T-helper 1 cell treated with Interleukin-12 subunit alpha and Interleukin-12 subunit beta and Interleukin-4 antibody, amounts not matched to agents 30 μg/mL and 1 μg/mL, for 36 hours (primary cell): ENCODE results near the gene IRS1.

Experiments
- H3K27ac Mint-ChIP-seq: one replicate; pipeline ENCODE4 v1.8.0; 2021; ENCODE audit warnings: mild to moderate bottlenecking, mixed read lengths
- H3K27me3 Mint-ChIP-seq: one replicate; pipeline ENCODE4 v1.8.0; 2021; ENCODE audit warnings: low read depth, mixed read lengths
- H3K36me3 Mint-ChIP-seq: one replicate; pipeline ENCODE4 v1.8.0; 2021; ENCODE audit warnings: low read depth, mixed read lengths
- H3K4me1 Mint-ChIP-seq: one replicate; pipeline ENCODE4 v1.8.0; 2021; ENCODE audit warnings: low read depth, mixed read lengths
- H3K4me3 Mint-ChIP-seq: one replicate; pipeline ENCODE4 v1.8.0; 2021; ENCODE audit warnings: mild to moderate bottlenecking, moderate library complexity, mixed read lengths
- H3K9me3 Mint-ChIP-seq: one replicate; pipeline ENCODE4 v1.8.0; 2021; ENCODE audit warnings: mixed read lengths

IRS1 gene

DNA sequence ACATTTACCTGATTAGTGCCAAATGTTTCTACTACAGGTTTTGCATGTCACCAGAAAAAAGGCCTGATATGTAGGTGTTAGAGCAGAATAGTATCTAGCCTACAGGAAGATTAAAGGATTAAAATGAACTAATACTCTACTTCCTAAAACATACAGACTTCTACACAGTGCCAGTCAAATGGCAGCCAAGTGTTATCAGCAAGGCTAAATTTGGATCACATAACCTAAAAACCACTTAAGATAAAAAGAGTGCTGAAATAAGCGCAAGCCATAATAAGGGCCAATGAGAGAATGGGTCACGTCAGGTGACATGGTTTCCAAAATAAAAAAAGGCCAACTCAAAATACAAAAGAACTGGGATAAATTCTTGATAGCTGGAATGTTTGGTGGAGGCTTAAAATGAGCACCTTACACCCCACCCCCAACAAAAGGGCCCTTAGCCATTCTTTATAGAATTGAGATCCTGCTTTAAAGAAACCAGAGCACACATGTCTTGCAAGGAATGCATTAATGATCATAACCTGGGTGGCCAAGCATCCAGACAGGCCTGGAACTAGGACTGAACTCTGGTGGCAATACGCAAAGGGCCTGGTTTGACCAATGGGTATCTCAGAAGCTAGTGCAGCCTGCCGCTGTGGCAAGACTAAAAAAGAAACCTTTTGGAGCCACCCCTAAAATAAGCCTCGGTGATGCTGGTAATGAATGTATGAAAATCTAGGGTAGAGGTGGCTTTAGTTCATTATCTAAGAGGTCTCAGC is 32.4 kb downstream of the IRS1 start:
- no peak overlapping the region for H3K27ac Mint-ChIP-seq
- H3K4me3 Mint-ChIP-seq: no peak overlapping the region
- H3K36me3 Mint-ChIP-seq: peaks cover 17% of the 10 kb centered on the region

DNA sequence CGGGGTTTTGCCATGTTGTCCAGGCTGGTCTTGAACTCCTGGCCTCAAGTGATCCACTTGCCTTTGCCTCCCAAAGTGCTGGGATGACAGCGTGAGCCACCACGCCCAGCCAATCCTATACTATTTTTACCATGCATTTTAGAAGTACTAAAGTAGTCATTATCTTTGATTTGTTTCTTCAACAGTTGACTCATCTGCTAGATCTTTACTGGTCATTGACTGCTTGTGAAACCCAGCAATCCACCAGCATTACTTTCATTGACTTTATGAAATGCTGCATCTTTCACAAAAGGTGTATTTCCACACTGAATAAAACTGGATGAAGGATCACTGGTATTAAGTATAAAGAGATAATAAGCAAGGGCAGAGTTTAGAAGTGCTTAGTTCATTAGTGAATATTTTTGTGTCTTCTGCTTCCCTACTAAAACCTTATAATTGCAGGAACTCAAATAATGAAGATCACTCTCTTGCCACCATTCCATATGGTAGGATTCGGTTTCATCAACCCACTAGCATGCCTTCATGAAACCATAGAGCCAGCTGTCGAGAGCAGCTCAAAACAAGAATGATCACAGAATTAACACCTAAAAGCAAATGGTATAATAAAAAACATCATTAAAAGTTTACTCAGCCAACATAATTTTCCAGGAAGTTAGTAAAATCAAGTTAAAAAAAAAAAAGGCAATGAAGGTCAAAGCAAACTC is 33.1 kb downstream of the IRS1 start:
- Mint-ChIP-seq H3K27me3 (no peaks in the 10 kb centered on the region), H3K4me1 (peaks cover 5% of the 10 kb centered on the region), H3K9me3 (peaks cover 12% of the 10 kb centered on the region), H3K4me3 (no peak overlapping the region), H3K36me3 (peaks cover 17% of the 10 kb centered on the region), H3K27ac (no peak overlapping the region)

More for the DNA sequence above, 32.4 kb downstream of the IRS1 start:
- Mint-ChIP-seq H3K27me3 (no peaks in the 10 kb centered on the region), H3K4me1 (peaks cover 10% of the 10 kb centered on the region), H3K9me3 (peaks cover 12% of the 10 kb centered on the region)

DNA sequence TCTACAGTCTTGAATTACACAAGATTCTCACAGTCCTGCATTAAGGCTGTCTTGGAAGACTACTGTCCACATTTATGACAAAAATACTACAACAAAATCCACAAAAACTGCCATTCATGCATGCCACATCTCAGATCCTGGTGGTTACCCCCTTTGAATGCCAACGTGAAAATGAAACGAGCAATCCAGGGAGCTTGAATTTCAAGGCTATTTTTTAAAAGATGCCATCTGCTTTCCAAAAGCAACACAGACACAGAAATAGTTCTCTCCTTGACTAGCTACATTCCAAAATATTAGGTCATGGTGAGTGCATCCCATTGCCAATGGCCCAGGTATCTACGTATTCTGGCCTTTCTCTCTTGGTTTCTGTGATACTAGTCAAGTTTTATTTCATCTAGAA is 36.3 kb downstream of the IRS1 start:
- Mint-ChIP-seq H3K9me3 (peaks cover 12% of the 10 kb centered on the region), H3K4me3 (no peak overlapping the region), H3K36me3 (peaks cover 14% of the 10 kb centered on the region), H3K27me3 (no peaks in the 10 kb centered on the region), H3K4me1 (no peaks in the 10 kb centered on the region), H3K27ac (no peak overlapping the region)

DNA sequence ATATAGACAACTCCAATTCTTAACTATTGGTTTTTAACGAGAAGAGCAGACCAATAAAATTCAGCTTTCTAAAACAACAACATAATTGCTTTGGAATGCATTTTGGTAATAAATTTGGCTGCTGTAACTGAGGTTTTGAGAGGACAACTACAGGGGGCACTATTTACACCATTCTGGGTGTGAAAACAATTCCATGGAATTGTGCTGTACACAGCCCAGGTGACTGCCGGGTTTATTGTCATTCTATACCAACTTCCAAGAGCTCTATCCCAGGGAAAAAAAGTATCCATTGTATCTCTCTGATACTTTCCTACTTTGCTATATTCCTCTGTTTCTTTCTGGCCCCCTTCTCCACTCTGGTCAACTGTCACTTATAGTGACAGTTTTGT is 38.4 kb downstream of the IRS1 start:
- no peak overlapping the region for H3K27ac Mint-ChIP-seq
- peaks cover 12% of the 10 kb centered on the region for H3K9me3 Mint-ChIP-seq
- no peaks in the 10 kb centered on the region for H3K4me1 Mint-ChIP-seq
- no peak overlapping the region for H3K4me3 Mint-ChIP-seq
- no peaks in the 10 kb centered on the region for H3K27me3 Mint-ChIP-seq
- peaks cover 9% of the 10 kb centered on the region for H3K36me3 Mint-ChIP-seq

DNA sequence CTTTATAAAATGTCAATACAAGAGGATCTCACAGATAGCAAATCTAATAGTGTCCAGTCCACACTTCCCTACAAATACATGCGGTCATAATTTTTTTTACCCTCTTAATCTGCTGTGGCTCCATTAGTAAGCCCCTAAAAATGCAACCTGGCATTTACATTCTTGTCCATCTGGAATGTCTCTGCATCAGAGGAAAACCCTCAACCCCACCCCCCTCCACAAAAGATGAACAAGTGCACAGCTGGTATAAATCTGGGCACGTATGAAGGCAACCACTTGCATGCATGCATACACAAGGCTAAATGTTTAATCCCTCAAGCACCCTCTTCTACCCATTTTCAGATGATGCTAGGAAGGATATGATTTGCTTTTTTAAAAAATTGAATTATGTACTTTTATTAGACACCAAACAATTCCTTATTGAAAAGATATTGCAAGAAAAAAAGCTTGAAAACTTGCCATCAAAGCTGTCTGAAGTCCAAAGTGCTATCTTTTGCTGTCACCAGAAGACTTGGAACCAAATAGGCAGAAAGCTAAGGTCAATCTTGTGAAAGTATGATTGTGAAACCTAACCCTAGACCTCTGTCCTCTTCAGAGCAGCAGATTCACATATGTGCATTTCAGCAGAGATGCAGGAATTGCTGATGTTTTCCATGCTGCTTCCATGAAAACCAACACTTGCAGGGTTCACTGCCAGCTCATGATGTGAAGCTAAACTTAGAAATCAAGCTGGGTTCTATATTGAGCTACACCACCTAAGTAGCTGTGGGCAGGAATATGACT is 39.0 kb downstream of the IRS1 start:
- Mint-ChIP-seq H3K4me3 (no peak overlapping the region), H3K27me3 (no peaks in the 10 kb centered on the region), H3K36me3 (peaks cover 9% of the 10 kb centered on the region), H3K27ac (no peak overlapping the region), H3K4me1 (no peaks in the 10 kb centered on the region), H3K9me3 (peaks cover 12% of the 10 kb centered on the region)

DNA sequence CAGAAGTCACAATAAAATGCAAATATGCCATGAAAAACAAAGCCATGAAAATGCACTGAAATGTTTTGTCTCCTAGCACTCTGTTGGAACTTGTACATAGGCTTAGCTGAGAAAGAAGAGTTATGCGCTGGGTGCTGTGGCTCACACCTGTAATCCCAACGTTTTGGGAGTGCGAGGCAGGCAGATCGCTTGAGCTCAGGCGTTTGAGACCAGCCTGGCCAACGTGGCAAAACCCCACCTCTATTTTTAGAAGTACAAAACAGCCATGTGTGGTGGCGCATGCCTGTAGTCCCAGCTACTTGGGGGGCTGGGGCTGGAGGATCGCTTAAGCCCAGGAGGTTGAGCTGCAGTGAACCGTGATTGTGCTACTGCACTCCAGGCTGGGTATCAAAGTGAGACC is 39.9 kb downstream of the IRS1 start:
- no peak overlapping the region for H3K4me3 Mint-ChIP-seq

DNA sequence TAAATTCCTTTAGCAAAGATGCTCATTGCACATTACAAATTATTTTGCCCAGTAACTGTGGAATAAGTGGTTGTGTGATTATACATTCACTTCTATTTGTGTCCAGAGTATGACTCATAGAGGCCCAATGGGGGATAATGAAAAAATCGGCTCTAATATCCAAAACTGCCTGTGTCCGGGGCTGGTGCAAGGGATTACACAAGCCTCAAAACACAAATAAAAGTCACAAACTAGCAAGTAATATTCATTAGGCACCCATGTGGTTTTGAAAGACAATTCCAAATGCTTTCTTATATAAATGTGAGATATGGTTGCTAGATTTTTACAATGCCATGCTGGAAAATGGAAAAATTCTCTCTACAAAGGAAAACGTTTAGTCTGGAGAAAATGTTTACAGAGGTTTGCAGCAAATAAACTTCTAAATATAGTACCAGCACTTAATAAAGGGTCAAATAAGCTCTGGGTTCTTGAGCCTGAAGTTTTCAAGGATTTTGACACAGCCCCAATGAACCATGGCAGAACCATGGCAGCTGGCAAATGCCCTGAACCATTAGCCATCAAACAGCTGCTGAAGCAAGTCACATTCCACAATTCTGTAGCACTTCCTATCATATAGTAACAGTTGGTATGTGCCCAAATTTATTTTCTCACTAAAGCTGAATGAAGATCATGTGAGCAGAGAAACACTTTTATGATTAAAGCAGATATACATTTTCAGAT is 40.5 kb downstream of the IRS1 start:
- Mint-ChIP-seq H3K4me3 (no peak overlapping the region), H3K36me3 (peaks cover 5% of the 10 kb centered on the region)

More for the DNA sequence above, 39.9 kb downstream of the IRS1 start:
- Mint-ChIP-seq H3K9me3 (peaks cover 6% of the 10 kb centered on the region), H3K27ac (no peak overlapping the region), H3K4me1 (no peaks in the 10 kb centered on the region), H3K36me3 (peaks cover 6% of the 10 kb centered on the region), H3K27me3 (no peaks in the 10 kb centered on the region)

DNA sequence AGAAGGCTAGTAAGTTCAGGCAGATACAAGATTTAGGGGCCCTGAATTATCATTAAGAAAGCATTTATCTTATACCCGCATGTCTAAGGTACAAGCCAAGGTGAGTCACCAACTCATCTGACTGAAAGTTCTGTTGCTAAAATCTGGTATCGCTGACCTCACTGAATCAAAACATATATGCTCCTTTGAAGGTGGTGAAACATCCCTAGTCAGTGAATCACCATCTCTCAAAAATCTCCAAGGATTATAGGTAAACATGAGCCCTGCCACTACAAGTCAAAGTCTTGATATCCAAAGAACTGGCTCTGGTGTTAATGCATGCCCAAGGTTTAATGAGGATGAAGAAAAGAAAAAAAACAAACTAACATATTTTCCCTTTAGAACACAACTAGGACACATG is 43.5 kb downstream of the IRS1 start:
- Mint-ChIP-seq H3K36me3 (no peaks in the 10 kb centered on the region), H3K27ac (no peak overlapping the region), H3K4me3 (no peak overlapping the region), H3K9me3 (no peaks in the 10 kb centered on the region), H3K27me3 (no peaks in the 10 kb centered on the region), H3K4me1 (no peaks in the 10 kb centered on the region)

More for the DNA sequence above, 40.5 kb downstream of the IRS1 start:
- Mint-ChIP-seq H3K9me3 (peaks cover 4% of the 10 kb centered on the region), H3K27me3 (no peaks in the 10 kb centered on the region), H3K4me1 (no peaks in the 10 kb centered on the region), H3K27ac (no peak overlapping the region)

DNA sequence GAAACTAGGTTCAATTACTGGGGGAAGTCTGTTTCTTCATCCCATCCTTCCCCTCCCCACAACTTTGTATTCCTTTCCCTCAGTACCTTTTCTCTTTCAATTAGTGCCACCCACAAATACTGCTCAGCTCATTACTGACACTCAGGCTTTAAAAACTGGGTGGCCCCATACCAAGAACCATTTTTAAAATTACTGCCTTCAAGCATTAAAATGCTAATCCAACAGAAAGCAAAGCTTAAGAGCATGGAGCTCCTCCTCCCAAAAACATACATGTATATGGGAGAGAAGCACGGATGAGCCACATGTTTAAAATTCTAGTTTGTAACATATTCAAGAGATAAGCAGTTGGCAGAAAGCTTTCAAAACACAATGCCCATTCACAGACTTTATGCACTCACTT is 44.0 kb downstream of the IRS1 start:
- no peaks in the 10 kb centered on the region for H3K36me3 Mint-ChIP-seq
- H3K4me3 Mint-ChIP-seq: no peak overlapping the region
- H3K27ac Mint-ChIP-seq: no peak overlapping the region
- H3K9me3 Mint-ChIP-seq: no peaks in the 10 kb centered on the region
- no peaks in the 10 kb centered on the region for H3K4me1 Mint-ChIP-seq
- H3K27me3 Mint-ChIP-seq: no peaks in the 10 kb centered on the region

DNA sequence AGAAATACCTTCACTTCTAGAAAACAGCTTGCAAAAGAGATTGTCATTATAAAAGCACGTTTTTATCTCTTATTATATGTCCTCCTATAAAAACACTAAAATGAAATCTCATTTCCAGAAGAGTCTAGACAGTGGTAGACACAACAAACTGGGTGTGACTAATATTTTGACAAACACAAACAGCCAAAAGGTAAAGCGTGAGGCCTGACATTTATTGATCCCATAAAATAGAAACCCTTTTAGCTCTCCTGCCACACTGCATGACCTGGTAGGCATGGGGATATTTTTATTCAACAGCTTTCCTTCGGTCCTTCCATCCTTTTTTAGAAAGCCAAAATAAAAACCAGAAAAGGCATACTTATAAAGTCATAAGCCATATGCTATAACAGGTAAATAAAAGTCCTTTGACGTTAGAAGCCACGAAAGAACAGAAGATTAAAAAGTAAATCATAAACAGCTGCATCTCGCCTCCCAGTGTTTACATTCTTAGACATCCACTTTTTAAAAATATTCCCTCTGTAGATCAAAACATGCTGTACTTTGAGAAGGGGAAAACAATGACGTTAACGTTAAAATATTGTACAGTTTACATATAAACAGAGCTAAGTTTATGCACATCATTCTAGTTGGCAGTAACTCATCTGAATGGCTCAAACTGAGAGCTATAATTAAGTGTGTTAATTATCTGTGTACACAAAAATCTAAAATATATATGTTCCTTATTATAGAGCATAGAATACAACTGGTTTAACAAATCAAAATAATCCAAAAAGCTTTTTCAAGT is 44.6 kb downstream of the IRS1 start:
- Mint-ChIP-seq H3K27ac (no peak overlapping the region), H3K27me3 (no peaks in the 10 kb centered on the region), H3K36me3 (peaks cover 2% of the 10 kb centered on the region), H3K9me3 (no peaks in the 10 kb centered on the region), H3K4me1 (no peaks in the 10 kb centered on the region), H3K4me3 (no peak overlapping the region)

DNA sequence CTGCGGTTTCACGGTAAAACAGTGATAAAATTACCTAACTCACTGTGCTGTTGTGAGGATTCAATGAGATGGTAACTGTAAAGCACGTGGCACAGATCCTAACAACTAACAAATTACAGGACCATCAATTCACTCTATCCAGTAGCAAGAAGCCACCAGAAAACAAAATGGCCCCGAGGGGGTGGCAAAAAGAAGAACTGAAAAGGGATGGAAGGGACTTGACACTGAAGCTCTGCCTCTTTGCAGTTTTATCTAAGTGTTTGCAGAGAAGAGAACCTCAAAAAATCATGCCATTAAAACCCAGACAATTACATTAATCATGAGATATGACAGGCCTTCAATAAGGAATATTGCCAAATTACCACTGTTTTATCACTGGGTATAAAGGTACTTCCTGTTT is 46.7 kb downstream of the IRS1 start:
- Mint-ChIP-seq H3K9me3 (no peaks in the 10 kb centered on the region), H3K4me3 (no peak overlapping the region), H3K36me3 (peaks cover 11% of the 10 kb centered on the region), H3K4me1 (no peaks in the 10 kb centered on the region), H3K27me3 (no peaks in the 10 kb centered on the region), H3K27ac (no peak overlapping the region)

DNA sequence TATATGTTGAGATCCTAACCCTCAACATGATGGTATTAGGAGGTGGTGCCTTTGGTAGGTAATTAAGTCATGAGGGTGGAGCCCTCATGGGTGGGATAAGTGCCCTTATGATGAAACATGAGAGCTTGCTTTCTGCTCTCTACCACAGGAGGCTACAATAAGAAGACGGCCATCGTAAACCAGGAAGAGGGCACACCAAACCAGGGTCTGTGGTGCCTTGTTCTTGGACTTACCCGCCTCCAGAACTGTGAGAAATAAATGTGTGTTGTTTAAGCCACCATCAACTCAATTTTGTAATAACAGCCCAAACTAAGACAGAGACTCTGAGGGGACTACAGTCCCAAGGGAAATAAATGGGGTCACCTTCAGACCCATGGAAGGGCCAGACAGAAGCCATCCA is 52.3 kb downstream of the IRS1 start:
- Mint-ChIP-seq H3K4me1 (peaks cover 1% of the 10 kb centered on the region), H3K27ac (no peak overlapping the region), H3K4me3 (no peak overlapping the region), H3K27me3 (no peaks in the 10 kb centered on the region), H3K36me3 (peaks cover 11% of the 10 kb centered on the region), H3K9me3 (no peaks in the 10 kb centered on the region)

DNA sequence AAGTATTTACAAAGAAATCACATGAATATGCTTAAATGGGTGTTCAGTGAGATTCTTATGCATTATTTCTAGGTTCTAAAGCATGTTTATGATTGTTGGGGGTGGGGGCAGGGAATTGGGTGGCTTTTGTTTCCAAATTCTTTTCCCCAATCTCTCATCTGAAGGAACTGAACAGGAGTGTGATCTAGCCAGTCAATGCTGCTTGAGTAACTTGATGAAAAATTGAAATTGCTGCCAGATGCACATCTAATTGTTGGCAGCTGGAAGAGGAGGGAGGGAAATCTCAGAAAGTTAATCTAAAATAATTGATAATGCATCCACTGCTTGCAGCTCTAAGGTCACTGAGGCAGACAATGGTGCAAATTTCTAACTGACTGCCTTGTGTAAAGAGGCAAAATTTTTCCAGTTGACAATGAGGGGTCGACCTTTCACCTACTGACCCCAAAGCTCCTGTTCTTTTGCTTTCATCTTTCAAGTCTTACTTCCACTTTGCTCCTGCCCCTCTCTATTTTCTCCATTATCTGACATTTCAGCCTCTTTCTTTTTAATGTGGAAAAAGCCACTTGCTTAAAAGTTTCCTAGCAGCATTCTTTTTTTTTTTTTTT is 53.3 kb downstream of the IRS1 start:
- H3K9me3 Mint-ChIP-seq: no peaks in the 10 kb centered on the region
- H3K27me3 Mint-ChIP-seq: no peaks in the 10 kb centered on the region
- H3K4me3 Mint-ChIP-seq: no peak overlapping the region
- peaks cover 1% of the 10 kb centered on the region for H3K4me1 Mint-ChIP-seq
- H3K27ac Mint-ChIP-seq: no peak overlapping the region
- peaks cover 11% of the 10 kb centered on the region for H3K36me3 Mint-ChIP-seq
